Stimulated activated CD4-positive, alpha-beta T cell treated with anti-CD3 and anti-CD28 coated beads, Interleukin-4, amount 100 ng/mL, for 1 hour (primary cell): ENCODE measurements around the gene CC2D2A.

Experiments
- DNase-seq: peaks from one replicate; pipeline ENCODE4 v3.0.0-alpha.2; 2020

CC2D2A gene

DNA sequence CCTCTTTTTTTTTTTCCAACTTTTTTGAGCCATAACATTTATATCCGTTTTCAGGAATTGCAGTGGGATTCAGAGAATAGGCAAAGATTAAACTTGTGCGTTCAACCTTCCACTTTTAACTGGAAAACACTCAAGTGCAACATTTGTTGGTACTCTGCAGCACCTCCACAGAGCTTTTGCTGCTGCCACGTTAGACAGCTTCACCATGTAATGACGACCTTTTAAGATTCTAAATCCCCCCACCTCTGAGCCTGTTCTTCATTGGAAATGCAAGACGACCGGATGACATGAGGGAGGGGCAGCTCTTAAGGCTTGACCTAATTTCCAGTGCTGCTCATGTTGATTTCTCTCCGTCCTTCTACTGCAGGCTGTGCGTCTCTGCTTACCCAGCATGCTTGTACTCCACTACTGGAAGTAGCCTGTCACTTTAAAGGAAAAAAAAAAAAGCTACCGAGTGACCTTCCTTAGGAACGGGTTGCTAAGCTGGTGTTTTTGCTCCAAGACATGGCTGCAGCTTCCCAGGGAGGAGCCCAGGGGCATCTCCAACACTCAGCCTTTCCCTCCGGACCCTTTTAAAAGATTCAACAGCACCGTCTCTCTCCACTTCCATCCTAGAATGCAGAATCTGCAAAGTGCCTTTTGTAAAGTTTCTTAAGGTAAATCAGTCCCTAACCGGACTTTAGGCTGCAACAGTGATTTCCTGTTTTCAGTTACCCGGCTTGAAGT lies at the start of gene CC2D2A:
Gene CC2D2A (plus strand): TSS at position 481 of the 726 bp plus-strand sequence. CDS start 6,051 bp downstream, outside the sequence.
- DNase-seq, result no peak

GRCh38 chr4:15420642-15421041 lies 49.0 kb upstream of the CC2D2A start:
- no peak for DNase-seq

- DNase-seq, result no peak
These were observed 46.4 kb upstream of the CC2D2A start for GRCh38 chr4:15423285-15423711.

- DNase-seq, result no peak
These were observed 44.2 kb upstream of the CC2D2A start for GRCh38 chr4:15425520-15425919.

- DNase-seq, result no peak
These were observed 42.5 kb upstream of the CC2D2A start for GRCh38 chr4:15427161-15427560.

- DNase-seq, result no peak
These were observed 42.0 kb upstream of the CC2D2A start, which contains the start of gene C1QTNF7 for GRCh38 chr4:15427701-15428100. C1QTNF7 (plus strand) TSS chr4:15428033; CDS start chr4:15435744, 7,711 bp downstream.

GRCh38 chr4:15428611-15429010 lies 41.1 kb upstream of the CC2D2A start:
- DNase-seq, result no peak

- no peak for DNase-seq
These were observed 35.6 kb upstream of the CC2D2A start for GRCh38 chr4:15434091-15434490.

DNA sequence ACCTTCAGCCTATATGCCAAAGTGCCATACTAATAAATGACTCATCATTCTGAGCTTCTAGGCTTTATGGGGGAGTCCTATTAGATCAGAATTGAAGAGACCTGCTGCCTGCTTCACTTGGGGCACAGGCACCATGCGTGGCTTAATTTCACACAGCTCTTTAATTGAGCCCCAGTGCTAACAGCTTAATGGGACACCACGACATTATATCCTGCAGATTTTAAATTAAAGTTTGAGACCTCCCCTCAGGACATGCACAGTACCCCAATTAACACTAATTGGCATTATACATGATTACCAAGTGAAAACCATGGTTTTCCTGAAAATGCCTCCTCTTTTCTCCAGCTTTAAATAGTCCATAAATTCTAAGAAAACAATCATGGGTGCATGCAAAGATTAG lies 35.0 kb upstream of the CC2D2A start:
- DNase-seq, result no peak

- DNase-seq, result no peak
These were observed 33.2 kb upstream of the CC2D2A start for GRCh38 chr4:15436513-15436912.

DNA sequence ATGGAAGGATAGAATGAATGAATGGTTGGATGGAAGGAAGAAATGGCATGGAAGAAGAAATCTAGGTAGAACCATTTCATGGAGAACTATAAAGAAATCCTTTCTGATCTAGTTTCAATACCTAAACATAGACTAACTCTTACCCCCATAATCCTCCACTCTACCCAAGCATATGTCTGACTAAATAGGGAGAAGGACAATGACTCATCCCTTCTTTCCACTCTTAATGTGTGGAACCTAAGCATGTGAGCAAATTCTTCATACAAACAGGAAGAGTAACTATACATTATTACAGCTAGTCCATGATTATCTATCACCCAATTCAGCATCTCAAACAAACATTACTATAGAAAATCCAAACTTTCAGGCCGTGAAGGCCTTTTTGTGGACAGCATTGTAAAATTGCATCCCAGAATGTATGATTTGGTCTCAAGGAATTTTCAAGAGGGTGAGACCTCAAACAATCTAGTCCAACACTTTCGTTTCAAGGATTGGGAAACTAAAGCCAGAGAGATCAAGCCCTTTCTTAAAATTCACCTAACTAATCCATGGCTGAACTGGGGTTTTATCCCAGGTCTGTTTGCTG lies 30.6 kb upstream of the CC2D2A start:
- no peak for DNase-seq

GRCh38 chr4:15443371-15444160 lies 26.1 kb upstream of the CC2D2A start:
- no peak for DNase-seq

GRCh38 chr4:15444276-15444675 lies 25.4 kb upstream of the CC2D2A start:
- no peak for DNase-seq

- DNase-seq, result no peak
These were observed 24.7 kb upstream of the CC2D2A start for GRCh38 chr4:15444879-15445547.

- no peak for DNase-seq
These were observed 18.4 kb upstream of the CC2D2A start for GRCh38 chr4:15451181-15451865.

GRCh38 chr4:15451866-15452765 lies 17.6 kb upstream of the CC2D2A start:
- DNase-seq, result no peak

DNA sequence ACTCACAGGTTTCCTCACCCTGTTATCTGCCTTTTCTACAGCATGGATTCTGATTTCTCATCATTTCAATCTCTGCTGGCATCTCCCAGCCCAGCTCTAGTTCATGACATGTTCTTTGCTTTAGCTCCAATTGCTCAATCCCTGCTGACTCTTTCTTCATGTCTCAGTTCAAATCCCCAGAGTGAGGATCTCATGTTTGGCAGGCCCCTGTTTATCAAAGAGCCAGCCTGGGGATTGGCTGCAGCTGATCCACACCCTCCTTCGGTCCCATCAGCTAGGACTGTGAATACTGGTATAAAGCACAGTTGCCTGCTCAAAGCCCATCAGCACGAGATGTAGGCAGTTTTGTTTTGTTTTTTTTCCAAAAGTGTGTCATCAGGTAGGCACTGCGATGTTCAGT lies 14.4 kb upstream of the CC2D2A start:
- no peak for DNase-seq

DNA sequence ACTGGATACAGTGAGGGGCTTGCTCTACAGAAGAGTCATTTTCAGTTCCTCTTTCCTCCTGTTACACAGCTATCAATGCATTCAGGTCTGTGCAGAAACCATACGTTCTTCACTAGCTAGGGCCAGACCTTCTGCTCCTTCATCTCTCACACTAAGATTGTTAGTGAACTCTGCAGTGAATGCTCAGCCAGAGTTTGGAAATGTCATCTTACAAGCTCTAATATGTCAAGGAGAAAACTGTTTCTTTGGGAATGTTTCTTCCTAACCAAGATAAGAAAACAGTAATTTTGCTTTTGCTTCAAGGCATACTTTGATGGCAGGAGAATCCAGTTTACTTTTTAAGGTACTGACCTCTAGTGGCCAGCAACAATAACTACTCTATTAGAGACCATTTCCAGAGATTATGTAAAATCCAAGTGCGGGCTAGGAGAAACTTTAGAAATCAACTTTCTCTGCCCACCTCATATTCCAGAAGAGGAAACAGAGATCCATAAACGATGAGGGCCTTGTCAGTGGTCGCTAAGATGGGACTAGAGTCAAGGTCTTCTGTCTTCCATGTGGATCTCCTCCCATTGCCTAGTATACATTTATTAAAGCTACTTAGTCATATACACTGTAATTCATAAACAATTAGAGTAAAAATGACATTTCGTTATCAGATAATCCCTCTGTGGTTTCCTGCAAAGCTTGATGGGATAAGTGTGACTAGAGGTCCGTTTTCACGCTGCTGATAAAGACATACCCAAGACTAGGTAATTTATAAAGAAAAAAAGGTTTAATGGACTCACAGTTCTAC lies 12.1 kb upstream of the CC2D2A start:
- no peak for DNase-seq

DNA sequence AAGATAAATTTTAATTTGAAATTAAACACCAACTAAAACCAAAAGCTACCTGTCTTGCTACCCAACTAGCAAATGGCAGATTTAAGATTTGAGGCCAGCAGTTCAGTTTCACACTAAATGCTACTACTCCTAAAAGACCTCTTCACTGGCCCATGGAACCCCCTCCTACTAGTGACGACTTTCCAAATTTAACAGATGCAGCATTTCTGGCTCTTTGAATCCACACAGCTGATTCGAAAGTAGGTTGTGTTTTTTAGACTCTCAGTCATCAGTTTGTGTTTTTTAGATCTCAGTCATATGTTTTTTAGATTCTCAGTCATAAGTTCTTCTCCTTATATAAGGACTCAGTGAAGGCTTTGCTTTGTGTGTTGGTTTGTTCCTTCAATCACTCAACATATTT lies 11.1 kb upstream of the CC2D2A start:
- no peak for DNase-seq

GRCh38 chr4:15459706-15460105 lies 10.0 kb upstream of the CC2D2A start:
- DNase-seq, result no peak

GRCh38 chr4:15466596-15466995 lies 3.1 kb upstream of the CC2D2A start:
- no peak for DNase-seq
